ENCODE results near the gene CNPY4.

The CNPY4 gene

GRCh38 chr7:100159099-100159623 is 39.7 kb downstream of the CNPY4 start:
- Histone ChIP-seq H3K4me3 (replicated peaks; ENCODE audit: low read depth, low read length) (peak overlapping the region; percentile 86), H3K27me3 (replicated peaks; ENCODE audit: control insufficient read depth, insufficient read depth, low read length) (no peaks in the 10 kb centered on the region), H3K36me3 (ENCODE audit: control insufficient read depth, insufficient read depth, low read length) (peaks cover 22% of the 10 kb centered on the region)
- DNase-seq (ENCODE audit: extremely low read depth, insufficient read length): no peak
- TF ChIP-seq CTCF (IDR thresholded peaks at IDR 0.05; ENCODE audit: insufficient read depth, low read length, poor library complexity, severe bottlenecking): no peak

GRCh38 chr7:100160067-100160466 is 40.6 kb downstream of the CNPY4 start:
- TF ChIP-seq CTCF (IDR thresholded peaks at IDR 0.05; ENCODE audit: insufficient read depth, low read length, poor library complexity, severe bottlenecking): no peak
- peaks cover 18% of the 10 kb centered on the region for H3K36me3 ChIP-seq (ENCODE audit: control insufficient read depth, insufficient read depth, low read length)
- H3K4me3 ChIP-seq (replicated peaks; ENCODE audit: low read depth, low read length): no peak overlapping the region
- no peak for DNase-seq (ENCODE audit: extremely low read depth, insufficient read length)
- no peaks in the 10 kb centered on the region for H3K27me3 ChIP-seq (replicated peaks; ENCODE audit: control insufficient read depth, insufficient read depth, low read length)

GRCh38 chr7:100163006-100163531 is 43.6 kb downstream of the CNPY4 start:
- no peak for DNase-seq (ENCODE audit: extremely low read depth, insufficient read length)
- H3K4me3 ChIP-seq (replicated peaks; ENCODE audit: low read depth, low read length): no peak overlapping the region

GRCh38 chr7:100163871-100164270 is 44.4 kb downstream of the CNPY4 start:
- no peaks in the 10 kb centered on the region for H3K36me3 ChIP-seq (ENCODE audit: control insufficient read depth, insufficient read depth, low read length)
- DNase-seq (ENCODE audit: extremely low read depth, insufficient read length): no peak

More at GRCh38 chr7:100163006-100163531, 43.6 kb downstream of the CNPY4 start:
- TF ChIP-seq CTCF (IDR thresholded peaks at IDR 0.05; ENCODE audit: insufficient read depth, low read length, poor library complexity, severe bottlenecking): no peak
- Histone ChIP-seq H3K27me3 (replicated peaks; ENCODE audit: control insufficient read depth, insufficient read depth, low read length) (peaks cover 1% of the 10 kb centered on the region; the same call in 1 of the 2 replicates), H3K36me3 (ENCODE audit: control insufficient read depth, insufficient read depth, low read length) (no peaks in the 10 kb centered on the region)

GRCh38 chr7:100166317-100166940 is 47.0 kb downstream of the CNPY4 start:
- Histone ChIP-seq H3K27me3 (replicated peaks; ENCODE audit: control insufficient read depth, insufficient read depth, low read length) (peaks cover 1% of the 10 kb centered on the region), H3K36me3 (ENCODE audit: control insufficient read depth, insufficient read depth, low read length) (no peaks in the 10 kb centered on the region), H3K4me3 (replicated peaks; ENCODE audit: low read depth, low read length) (no peak overlapping the region)
- no peak for DNase-seq (ENCODE audit: extremely low read depth, insufficient read length)
- TF ChIP-seq CTCF (IDR thresholded peaks at IDR 0.05; ENCODE audit: insufficient read depth, low read length, poor library complexity, severe bottlenecking): no peak

More at GRCh38 chr7:100163871-100164270, 44.4 kb downstream of the CNPY4 start:
- H3K27me3 ChIP-seq (replicated peaks; ENCODE audit: control insufficient read depth, insufficient read depth, low read length): peaks cover 1% of the 10 kb centered on the region; the same call in 1 of the 2 replicates
- no peak for TF ChIP-seq CTCF (IDR thresholded peaks at IDR 0.05; ENCODE audit: insufficient read depth, low read length, poor library complexity, severe bottlenecking)
- no peak overlapping the region for H3K4me3 ChIP-seq (replicated peaks; ENCODE audit: low read depth, low read length)
